Measurements from ENCODE around the gene ANAPC5.

GRCh38 chr12:121299662-121300061 lies 52.5 kb downstream of the ANAPC5 start:
- TF ChIP-seq POLR2AphosphoS5 (IDR thresholded peaks at IDR 0.05) = no peak
- TF ChIP-seq, protein P1, sequence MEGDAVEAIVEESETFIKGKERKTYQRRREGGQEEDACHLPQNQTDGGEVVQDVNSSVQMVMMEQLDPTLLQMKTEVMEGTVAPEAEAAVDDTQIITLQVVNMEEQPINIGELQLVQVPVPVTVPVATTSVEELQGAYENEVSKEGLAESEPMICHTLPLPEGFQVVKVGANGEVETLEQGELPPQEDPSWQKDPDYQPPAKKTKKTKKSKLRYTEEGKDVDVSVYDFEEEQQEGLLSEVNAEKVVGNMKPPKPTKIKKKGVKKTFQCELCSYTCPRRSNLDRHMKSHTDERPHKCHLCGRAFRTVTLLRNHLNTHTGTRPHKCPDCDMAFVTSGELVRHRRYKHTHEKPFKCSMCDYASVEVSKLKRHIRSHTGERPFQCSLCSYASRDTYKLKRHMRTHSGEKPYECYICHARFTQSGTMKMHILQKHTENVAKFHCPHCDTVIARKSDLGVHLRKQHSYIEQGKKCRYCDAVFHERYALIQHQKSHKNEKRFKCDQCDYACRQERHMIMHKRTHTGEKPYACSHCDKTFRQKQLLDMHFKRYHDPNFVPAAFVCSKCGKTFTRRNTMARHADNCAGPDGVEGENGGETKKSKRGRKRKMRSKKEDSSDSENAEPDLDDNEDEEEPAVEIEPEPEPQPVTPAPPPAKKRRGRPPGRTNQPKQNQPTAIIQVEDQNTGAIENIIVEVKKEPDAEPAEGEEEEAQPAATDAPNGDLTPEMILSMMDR (IDR thresholded peaks at IDR 0.05) = no peak
